T-helper 2 cell treated with Interferon-gamma antibody and Interleukin-4, amounts not matched to agents 5 μg/mL and 100 μg/mL, for 36 hours (primary cell): Measurements from ENCODE around the gene SYVN1.
"Not testable (repeated sequence)": the region's sequence is repeated elsewhere in the genome, so short reads cannot be mapped to it uniquely, and the experiment has no call there.

Source experiments
- DNase-seq: peaks from one replicate; pipeline ENCODE4 v3.0.0; 2021; ENCODE audit warnings: low spot score
- H3K27ac Mint-ChIP-seq: one replicate; pipeline ENCODE4 v1.8.0; 2021; ENCODE audit warnings: mild to moderate bottlenecking, mixed read lengths
- H3K27me3 Mint-ChIP-seq: one replicate; pipeline ENCODE4 v1.8.0; 2021; ENCODE audit warnings: low read depth, mixed read lengths
- H3K36me3 Mint-ChIP-seq: one replicate; pipeline ENCODE4 v1.8.0; 2021; ENCODE audit warnings: low read depth, mixed read lengths
- H3K4me1 Mint-ChIP-seq: one replicate; pipeline ENCODE4 v1.8.0; 2021; ENCODE audit warnings: low read depth, mixed read lengths
- H3K4me3 Mint-ChIP-seq: one replicate; pipeline ENCODE4 v1.8.0; 2022; ENCODE audit warnings: mild to moderate bottlenecking, moderate library complexity, mixed read lengths
- H3K9me3 Mint-ChIP-seq: one replicate; pipeline ENCODE4 v1.8.0; 2021; ENCODE audit warnings: mixed read lengths

Gene SYVN1

GRCh38 chr11:65134240-65134951 is at the start of gene SYVN1:
TSS of gene SYVN1 (minus strand) at chr11:65134519. CDS start at chr11:65133601, 918 bp downstream.
- peak within 1 kb of the TSS; percentile 98 for H3K27ac Mint-ChIP-seq
- H3K9me3 Mint-ChIP-seq = no peaks in the 10 kb centered on the region
- H3K36me3 Mint-ChIP-seq = peaks cover 23% of the 10 kb centered on the region
- H3K4me1 Mint-ChIP-seq = peaks cover 22% of the 10 kb centered on the region
- no peaks in the 10 kb centered on the region for H3K27me3 Mint-ChIP-seq
- H3K4me3 Mint-ChIP-seq = peak within 1 kb of the TSS; percentile 95
- peak; percentile 93 for DNase-seq

DNA sequence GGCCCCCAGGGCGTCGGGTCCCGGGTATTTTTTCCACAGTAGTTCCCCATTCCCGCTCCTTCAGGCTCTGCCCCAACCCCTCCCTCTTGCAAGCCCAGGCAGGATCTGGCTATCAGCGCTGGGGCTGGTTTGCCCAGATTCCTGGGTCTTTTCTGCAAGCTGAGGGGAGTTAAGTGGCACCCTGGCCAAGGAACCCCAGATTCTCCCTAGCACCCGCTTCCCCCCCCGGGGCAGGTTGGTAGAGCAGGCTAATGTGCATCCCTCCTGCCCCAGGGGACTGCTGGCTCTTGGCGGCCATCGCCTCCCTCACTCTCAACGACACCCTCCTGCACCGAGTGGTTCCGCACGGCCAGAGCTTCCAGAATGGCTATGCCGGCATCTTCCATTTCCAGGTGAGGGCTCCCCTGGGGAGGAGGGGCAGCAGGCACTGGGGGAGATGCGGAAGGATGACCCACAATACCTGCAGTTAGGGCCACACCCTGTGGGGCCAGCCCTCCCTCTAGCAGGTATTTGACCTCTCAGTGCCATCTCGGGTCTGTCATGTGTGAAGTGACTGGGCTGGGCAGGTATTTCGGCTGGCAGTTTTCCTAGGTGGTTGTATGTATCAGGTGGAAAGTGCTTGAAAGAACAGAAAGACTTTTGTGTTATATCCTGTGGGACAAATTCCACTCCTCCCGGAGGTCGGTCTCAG is 49.0 kb upstream of the SYVN1 start:
- no peak for DNase-seq
- Mint-ChIP-seq H3K4me1 (peaks cover 9% of the 10 kb centered on the region), H3K36me3 (peaks cover 28% of the 10 kb centered on the region), H3K27me3 (peaks cover 6% of the 10 kb centered on the region), H3K27ac (no peak overlapping the region), H3K9me3 (no peaks in the 10 kb centered on the region), H3K4me3 (peak overlapping the region; percentile 94)

- H3K9me3 Mint-ChIP-seq = no peaks in the 10 kb centered on the region
- peaks cover 6% of the 10 kb centered on the region for H3K27me3 Mint-ChIP-seq
- peaks cover 9% of the 10 kb centered on the region for H3K4me1 Mint-ChIP-seq
Observed at GRCh38 chr11:65182258-65183170, 48.2 kb upstream of the SYVN1 start.

DNA sequence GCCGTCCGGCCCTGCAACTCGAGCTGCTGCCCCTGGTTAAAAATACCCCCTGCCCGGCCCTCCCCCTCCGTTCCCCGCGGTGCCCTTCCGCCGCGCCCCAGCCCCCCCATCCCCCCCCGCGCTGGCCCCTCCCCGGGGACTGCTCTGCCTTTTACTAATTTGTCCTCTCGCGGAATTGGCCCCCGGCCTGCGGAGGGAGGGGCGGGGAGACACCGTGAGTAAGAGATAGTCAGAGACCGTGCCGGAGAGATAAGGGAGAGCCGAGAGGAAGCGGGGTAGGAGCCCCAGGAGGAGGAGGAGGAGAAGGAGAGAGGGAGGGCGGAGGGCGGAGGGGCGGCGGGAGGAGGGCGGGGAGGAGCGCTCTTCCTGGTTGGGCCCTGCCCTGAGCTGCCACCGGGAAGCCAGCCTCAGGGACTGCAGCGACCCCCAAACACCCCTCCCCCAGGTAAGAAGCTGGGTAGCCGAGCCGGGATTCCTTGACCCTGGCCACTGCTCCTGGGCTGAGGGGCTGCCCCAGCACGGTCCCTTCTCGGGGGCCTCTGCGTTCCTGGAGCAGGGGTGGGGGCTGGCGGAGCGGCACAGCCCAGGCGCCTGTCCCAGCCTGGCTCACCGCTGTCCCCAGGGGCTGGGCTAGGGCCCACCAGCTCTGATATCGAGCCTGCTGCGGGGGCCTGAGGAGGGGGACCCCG is 47.4 kb upstream of the SYVN1 start, which contains the start of gene CAPN1:
Gene CAPN1, plus strand, starts transcription at position 360 of the 689 bp plus-strand sequence. CDS start 774 bp downstream, outside the sequence.
- Mint-ChIP-seq H3K9me3 (no peaks in the 10 kb centered on the region), H3K4me1 (peaks cover 9% of the 10 kb centered on the region), H3K36me3 (peaks cover 21% of the 10 kb centered on the region), H3K27me3 (peaks cover 6% of the 10 kb centered on the region), H3K27ac (peak within 1 kb of the TSS; percentile 93), H3K4me3 (peak within 1 kb of the TSS; percentile 94)
- DNase-seq = peak; percentile 88

More at GRCh38 chr11:65182258-65183170, 48.2 kb upstream of the SYVN1 start:
- H3K27ac Mint-ChIP-seq = peak overlapping the region; percentile 65
- H3K4me3 Mint-ChIP-seq = peak overlapping the region; percentile 94
- H3K36me3 Mint-ChIP-seq = peaks cover 28% of the 10 kb centered on the region
- no peak for DNase-seq

- peak; percentile 55 for DNase-seq
- Mint-ChIP-seq H3K4me1 (peaks cover 9% of the 10 kb centered on the region), H3K27me3 (peaks cover 6% of the 10 kb centered on the region), H3K4me3 (peak overlapping the region; percentile 90), H3K36me3 (peaks cover 16% of the 10 kb centered on the region), H3K9me3 (no peaks in the 10 kb centered on the region), H3K27ac (peak overlapping the region; percentile 62)
Observed at GRCh38 chr11:65180877-65181568, 46.7 kb upstream of the SYVN1 start.

DNA sequence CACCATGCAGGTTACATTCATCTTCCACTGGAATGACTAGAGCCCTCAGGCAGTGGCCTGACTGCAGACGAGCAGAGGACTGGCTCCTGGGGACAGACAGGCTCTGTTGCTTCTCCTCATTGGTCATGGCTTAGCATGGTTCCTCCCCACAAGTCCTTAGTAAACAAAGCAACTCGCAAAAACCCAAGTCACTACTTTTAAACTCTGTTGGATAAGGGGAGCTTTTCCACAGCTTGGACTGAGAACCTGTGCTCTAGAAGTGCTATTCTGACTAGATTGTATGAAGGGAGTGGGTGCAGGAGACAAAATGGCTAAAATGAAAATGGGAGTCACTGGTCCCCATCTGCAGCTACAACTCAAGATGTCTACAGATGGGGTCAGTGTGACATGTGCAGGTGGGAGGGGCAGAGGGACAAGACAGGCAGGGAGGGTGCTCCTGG is 40.3 kb upstream of the SYVN1 start:
- not testable (repeated sequence) for H3K4me3 Mint-ChIP-seq, H3K27ac Mint-ChIP-seq, H3K4me1 Mint-ChIP-seq, H3K9me3 Mint-ChIP-seq, H3K27me3 Mint-ChIP-seq, DNase-seq, H3K36me3 Mint-ChIP-seq

- Mint-ChIP-seq H3K9me3 (no peaks in the 10 kb centered on the region), H3K27me3 (no peaks in the 10 kb centered on the region), H3K4me1 (peaks cover 11% of the 10 kb centered on the region), H3K27ac (no peak overlapping the region), H3K36me3 (no peaks in the 10 kb centered on the region), H3K4me3 (no peak overlapping the region)
- DNase-seq = no peak
Observed at GRCh38 chr11:65172600-65172999, 38.3 kb upstream of the SYVN1 start.

- H3K36me3 Mint-ChIP-seq = no peaks in the 10 kb centered on the region
- peak within 1 kb of the TSS; percentile 87 for H3K27ac Mint-ChIP-seq
- no peaks in the 10 kb centered on the region for H3K9me3 Mint-ChIP-seq
- no peak within 1 kb of the TSS for H3K4me3 Mint-ChIP-seq
- H3K27me3 Mint-ChIP-seq = no peaks in the 10 kb centered on the region
- DNase-seq = no peak
- peaks cover 11% of the 10 kb centered on the region for H3K4me1 Mint-ChIP-seq
Observed at GRCh38 chr11:65170058-65170534, 35.8 kb upstream of the SYVN1 start, which contains the start of gene SPDYC. TSS of gene SPDYC (plus strand) at chr11:65170233. CDS start at chr11:65171358, 1,125 bp downstream.

- Mint-ChIP-seq H3K27ac (peak overlapping the region; percentile 87), H3K4me1 (peaks cover 11% of the 10 kb centered on the region), H3K4me3 (no peak overlapping the region), H3K36me3 (no peaks in the 10 kb centered on the region), H3K27me3 (no peaks in the 10 kb centered on the region), H3K9me3 (no peaks in the 10 kb centered on the region)
- DNase-seq = no peak
Observed at GRCh38 chr11:65169164-65169641, 34.9 kb upstream of the SYVN1 start.

GRCh38 chr11:65167656-65168055 is 33.3 kb upstream of the SYVN1 start:
- Mint-ChIP-seq H3K4me1 (peaks cover 11% of the 10 kb centered on the region), H3K36me3 (no peaks in the 10 kb centered on the region), H3K9me3 (no peaks in the 10 kb centered on the region), H3K27ac (no peak overlapping the region), H3K27me3 (no peaks in the 10 kb centered on the region), H3K4me3 (no peak overlapping the region)
- DNase-seq = no peak

- H3K27ac Mint-ChIP-seq = no peak overlapping the region
- H3K9me3 Mint-ChIP-seq = no peaks in the 10 kb centered on the region
- peaks cover 11% of the 10 kb centered on the region for H3K4me1 Mint-ChIP-seq
- H3K36me3 Mint-ChIP-seq = no peaks in the 10 kb centered on the region
- H3K27me3 Mint-ChIP-seq = no peaks in the 10 kb centered on the region
- no peak for DNase-seq
- no peak overlapping the region for H3K4me3 Mint-ChIP-seq
Observed at GRCh38 chr11:65166893-65167292, 32.6 kb upstream of the SYVN1 start.

DNA sequence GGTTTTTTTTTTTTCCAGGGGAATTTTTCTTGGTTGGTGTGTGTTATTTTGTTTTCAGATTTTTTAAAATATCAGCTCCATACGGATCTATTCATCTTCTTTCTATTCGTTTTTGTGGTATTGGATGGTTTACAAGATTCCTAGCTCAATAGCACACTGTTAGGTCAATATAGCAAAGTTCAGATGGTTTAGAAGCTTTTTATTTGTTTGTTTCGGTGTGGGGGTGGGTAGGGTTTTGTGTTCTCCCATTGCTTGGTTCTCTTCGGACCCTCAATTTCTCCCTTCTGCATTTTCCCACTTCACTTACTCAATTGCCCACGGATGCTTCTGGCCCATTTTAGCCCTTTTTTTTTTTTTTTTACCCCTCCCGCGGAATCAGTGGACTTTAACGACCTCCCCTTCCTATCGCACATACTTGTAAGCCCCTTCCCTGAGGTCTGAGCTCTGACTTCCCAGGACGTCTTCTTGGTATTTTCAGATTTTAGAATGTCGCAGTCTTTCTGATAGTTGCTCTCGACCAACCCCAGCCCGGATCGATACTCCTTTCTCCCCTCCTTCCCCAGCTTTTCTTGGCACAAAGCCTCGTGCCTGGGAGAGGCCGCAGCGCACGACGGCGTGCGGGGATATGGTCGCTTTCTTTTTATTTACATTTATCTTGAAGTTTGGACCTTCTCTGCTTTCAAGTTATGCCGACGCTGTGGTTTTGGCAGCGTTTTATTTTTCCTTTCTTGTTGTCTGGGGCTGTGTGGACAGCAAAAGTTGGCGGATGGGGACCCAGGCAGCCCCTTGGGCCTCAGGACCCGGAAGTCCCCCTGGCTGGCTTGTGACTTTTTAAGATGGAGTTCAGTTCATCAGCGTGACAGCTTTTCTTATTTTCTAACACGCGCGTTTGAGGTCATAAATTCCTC is 31.3 kb upstream of the SYVN1 start:
- DNase-seq = no peak
- Mint-ChIP-seq H3K4me3 (no peak overlapping the region), H3K27ac (no peak overlapping the region), H3K4me1 (peaks cover 11% of the 10 kb centered on the region), H3K9me3 (no peaks in the 10 kb centered on the region), H3K27me3 (peaks cover 2% of the 10 kb centered on the region), H3K36me3 (no peaks in the 10 kb centered on the region)
